ENCODE measurements around the gene TMEM198. TPM values are rescaled to one million over a fixed set of nuclear protein-coding genes. Genes with fewer than 3 reads are reported as not detected.
A peak's percentile ranks its signal among the peaks of the same experiment; 100 is the strongest.

Gene TMEM198
- total RNA-seq, 2 experiments from 2014 or later: 2.1 to 2.2 TPM

DNA sequence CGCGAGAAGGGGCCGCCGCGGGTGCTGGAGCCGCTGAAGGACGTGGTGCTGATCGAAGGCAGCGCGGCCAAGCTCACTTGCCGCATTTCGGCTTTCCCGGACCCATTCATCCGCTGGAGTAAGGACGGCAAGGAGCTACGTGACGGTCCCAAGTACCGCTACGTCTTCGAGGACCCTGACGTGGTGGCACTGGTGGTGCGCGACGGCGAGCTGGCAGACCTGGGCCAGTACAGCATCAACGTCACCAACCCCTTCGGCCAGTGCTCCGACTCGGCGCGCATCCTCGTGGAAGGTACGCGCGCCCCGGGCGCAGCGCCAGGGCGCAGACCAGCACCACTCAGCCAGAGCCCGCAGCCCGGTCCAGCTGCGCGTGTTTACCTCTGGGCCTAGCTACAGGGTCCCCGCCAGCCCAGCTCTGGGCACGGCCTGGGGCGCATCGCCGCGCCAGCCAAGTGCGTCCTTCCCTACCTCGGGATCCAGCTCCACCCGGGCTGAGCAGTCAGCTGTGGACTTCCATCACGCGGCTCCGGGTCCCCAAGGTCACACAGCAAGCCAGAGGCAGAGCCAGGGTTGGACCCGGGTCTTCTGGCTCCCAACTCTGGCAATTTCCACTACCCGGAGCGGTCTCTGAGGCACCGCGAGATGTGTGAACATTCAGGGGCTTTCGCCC lies 46.9 kb upstream of the TMEM198 start:
- CTCF ChIA-PET: interaction anchor here (0.7 to 11.5 kb wide), 10 partner anchors 12 to 94 kb away, joined by 3 to 283 read pairs (median 4); partner anchors contain the start of genes CHPF and TMEM198

DNA sequence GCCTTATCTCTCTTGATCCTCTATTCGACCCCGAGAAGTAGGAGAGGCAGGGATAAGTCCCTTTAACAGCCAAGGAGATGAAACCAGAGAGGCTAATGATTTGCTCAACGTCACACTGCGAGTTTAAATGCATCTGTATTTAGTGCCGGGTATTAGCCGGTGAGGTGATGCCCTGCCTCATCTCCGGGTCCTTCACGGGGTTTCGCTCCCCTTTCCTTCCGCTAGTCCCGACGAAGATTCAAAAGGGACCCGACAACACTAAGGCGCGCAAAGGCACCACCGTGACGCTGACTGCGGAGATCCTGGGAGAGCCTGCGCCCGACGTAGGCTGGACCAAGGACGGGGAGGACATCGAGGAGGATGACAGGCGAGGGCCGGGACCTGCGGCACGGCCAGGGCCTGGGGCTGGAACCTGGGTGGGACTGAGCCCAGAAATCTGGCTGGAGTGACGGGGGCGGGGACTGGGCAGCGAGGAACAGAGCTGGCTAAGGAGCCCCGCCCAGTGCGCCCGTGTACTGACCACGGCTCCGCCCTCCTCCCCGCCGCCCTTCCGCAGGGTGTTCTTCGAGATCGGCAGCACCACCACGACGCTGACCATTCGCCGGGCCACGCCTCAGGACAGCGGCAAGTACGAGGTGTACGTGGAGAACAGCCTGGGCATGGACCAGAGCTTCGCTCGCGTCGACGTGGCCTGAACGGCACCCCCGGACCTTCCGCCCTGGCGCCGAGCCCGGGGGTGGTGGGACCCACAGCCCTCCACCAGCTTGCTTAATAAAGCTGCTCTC lies 46.1 kb upstream of the TMEM198 start:
- no peak overlapping the region for H3K27ac Mint-ChIP-seq
- intact Hi-C loops (cut with micrococcal nuclease): loop anchor here (5.0 kb wide), 1 partner anchor 35 kb away; no protein-coding TSS in a partner anchor
- CTCF ChIA-PET: interaction anchor here (0.8 to 11.5 kb wide), 12 partner anchors 12 to 109 kb away, joined by 3 to 283 read pairs (median 14); partner anchors contain the start of genes CHPF, DNPEP and TMEM198

More for the DNA sequence above, 46.9 kb upstream of the TMEM198 start:
- POLR2A ChIA-PET: interaction anchor here (0.9 kb wide), 2 partner anchors 29 to 109 kb away, joined by 3 to 4 read pairs; partner anchors contain the start of gene DNPEP
- H3K4me3 Mint-ChIP-seq: peak overlapping the region; percentile 92
- peaks cover 6% of the 10 kb centered on the region for H3K36me3 Mint-ChIP-seq (ENCODE audit: low read depth)
- peaks cover 34% of the 10 kb centered on the region for H3K4me1 Mint-ChIP-seq (ENCODE audit: low read depth)
- TF ChIP-seq, protein P1, sequence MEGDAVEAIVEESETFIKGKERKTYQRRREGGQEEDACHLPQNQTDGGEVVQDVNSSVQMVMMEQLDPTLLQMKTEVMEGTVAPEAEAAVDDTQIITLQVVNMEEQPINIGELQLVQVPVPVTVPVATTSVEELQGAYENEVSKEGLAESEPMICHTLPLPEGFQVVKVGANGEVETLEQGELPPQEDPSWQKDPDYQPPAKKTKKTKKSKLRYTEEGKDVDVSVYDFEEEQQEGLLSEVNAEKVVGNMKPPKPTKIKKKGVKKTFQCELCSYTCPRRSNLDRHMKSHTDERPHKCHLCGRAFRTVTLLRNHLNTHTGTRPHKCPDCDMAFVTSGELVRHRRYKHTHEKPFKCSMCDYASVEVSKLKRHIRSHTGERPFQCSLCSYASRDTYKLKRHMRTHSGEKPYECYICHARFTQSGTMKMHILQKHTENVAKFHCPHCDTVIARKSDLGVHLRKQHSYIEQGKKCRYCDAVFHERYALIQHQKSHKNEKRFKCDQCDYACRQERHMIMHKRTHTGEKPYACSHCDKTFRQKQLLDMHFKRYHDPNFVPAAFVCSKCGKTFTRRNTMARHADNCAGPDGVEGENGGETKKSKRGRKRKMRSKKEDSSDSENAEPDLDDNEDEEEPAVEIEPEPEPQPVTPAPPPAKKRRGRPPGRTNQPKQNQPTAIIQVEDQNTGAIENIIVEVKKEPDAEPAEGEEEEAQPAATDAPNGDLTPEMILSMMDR (IDR thresholded peaks at IDR 0.05): no peak
- no peak overlapping the region for H3K27ac Mint-ChIP-seq
- no peak for DNase-seq
- peaks cover 52% of the 10 kb centered on the region for H3K27me3 Mint-ChIP-seq
- ATAC-seq: no peak
- no peaks in the 10 kb centered on the region for H3K9me3 Mint-ChIP-seq
- intact Hi-C loops (cut with micrococcal nuclease): loop anchor here (5.0 kb wide), 1 partner anchor 35 kb away; no protein-coding TSS in a partner anchor

DNA sequence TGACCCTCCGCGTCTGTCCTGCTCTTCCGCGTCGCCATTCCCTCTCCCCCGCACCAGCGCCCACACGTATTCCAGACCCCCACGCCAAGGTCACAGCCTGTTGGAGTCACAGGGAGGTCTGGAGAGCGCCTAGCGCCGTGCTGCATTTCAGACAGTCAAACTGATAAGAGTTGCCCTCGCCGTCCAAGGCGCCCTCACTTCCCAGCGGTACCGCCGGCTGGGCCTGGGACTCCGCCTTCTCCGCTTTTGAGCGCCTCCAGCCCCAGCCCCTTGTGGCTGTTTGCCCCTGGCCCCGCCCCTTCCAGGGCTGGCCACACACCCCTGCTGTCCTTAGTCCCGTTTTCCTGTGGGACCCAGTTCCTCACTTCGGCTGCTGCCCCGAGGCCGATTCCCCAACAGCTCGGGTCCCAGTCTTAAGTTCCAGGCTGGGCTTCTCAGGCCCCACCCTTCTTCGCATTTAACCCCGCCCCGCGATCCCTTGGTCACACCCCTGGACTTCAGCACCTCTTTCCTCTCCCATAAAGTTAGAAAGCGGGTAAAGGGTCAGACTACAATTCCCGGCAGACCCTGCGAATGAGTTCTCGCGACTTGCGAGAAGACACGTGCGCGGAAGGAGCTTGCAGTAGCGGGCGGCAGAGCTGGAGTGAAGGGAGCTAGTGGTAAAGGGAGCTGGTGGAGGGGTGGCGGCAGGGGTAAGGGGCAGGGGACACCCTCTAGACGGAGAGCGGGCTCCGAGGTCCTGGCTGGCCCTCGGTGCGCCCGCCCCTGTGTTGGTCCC lies 45.4 kb upstream of the TMEM198 start, which contains the start of gene GMPPA:
Gene GMPPA (plus strand): TSS at position 612 of the 778 bp plus-strand sequence. CDS start 1,085 bp downstream, outside the sequence.
- peak; percentile 96 for ATAC-seq
- peak within 1 kb of the TSS; percentile 92 for H3K4me3 Mint-ChIP-seq

More for the DNA sequence above, 46.1 kb upstream of the TMEM198 start:
- H3K36me3 Mint-ChIP-seq (ENCODE audit: low read depth): peaks cover 7% of the 10 kb centered on the region
- TF ChIP-seq, protein P1 (IDR thresholded peaks at IDR 0.05): no peak
- peaks cover 34% of the 10 kb centered on the region for H3K4me1 Mint-ChIP-seq (ENCODE audit: low read depth)
- peaks cover 48% of the 10 kb centered on the region for H3K27me3 Mint-ChIP-seq
- DNase-seq (peak; percentile 36), ATAC-seq (no peak)
- POLR2A ChIA-PET: interaction anchor here (0.6 to 1.7 kb wide), 4 partner anchors 12 to 90 kb away, joined by 3 to 4 read pairs (median 4); no protein-coding TSS in a partner anchor
- H3K9me3 Mint-ChIP-seq: no peaks in the 10 kb centered on the region
- H3K4me3 Mint-ChIP-seq: peak overlapping the region; percentile 92

DNA sequence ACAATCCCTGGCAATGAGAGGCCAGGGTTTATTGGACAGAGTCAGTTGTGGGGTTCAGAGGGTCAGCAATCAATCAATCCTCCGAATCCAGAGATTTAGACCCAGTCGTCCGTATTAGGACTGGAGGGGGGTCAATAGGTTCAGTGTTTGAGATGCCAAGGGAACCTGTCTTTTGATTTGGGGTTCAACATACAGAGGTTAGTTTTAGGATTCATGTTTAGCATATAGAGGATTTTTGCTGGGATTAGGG lies 44.8 kb upstream of the TMEM198 start:
- Mint-ChIP-seq H3K36me3 (ENCODE audit: low read depth) (peaks cover 8% of the 10 kb centered on the region), H3K4me1 (ENCODE audit: low read depth) (peaks cover 34% of the 10 kb centered on the region), H3K27me3 (peaks cover 43% of the 10 kb centered on the region), H3K27ac (peak overlapping the region; percentile 87), H3K9me3 (no peaks in the 10 kb centered on the region), H3K4me3 (peak overlapping the region; percentile 92)
- DNase-seq (no peak), ATAC-seq (no peak)
- intact Hi-C loops (cut with micrococcal nuclease): loop anchor here (5.0 kb wide), 1 partner anchor 33 kb away; no protein-coding TSS in a partner anchor
- TF ChIP-seq, protein P1 (IDR thresholded peaks at IDR 0.05): no peak
- CTCF ChIA-PET: interaction anchor here (0.6 to 11.5 kb wide), 16 partner anchors 10 to 601 kb away, joined by 3 to 283 read pairs (median 5); partner anchors contain the start of genes CHPF, DNPEP and TMEM198
- POLR2A ChIA-PET: interaction anchor here (1.1 to 1.7 kb wide), 2 partner anchors 13 to 134 kb away, joined by 3 to 4 read pairs; no protein-coding TSS in a partner anchor

More for the DNA sequence above, 45.4 kb upstream of the TMEM198 start, which contains the start of gene GMPPA:
- POLR2A ChIA-PET: interaction anchor here (0.6 to 1.7 kb wide), 5 partner anchors 11 to 134 kb away, joined by 3 to 4 read pairs (median 3); no protein-coding TSS in a partner anchor
- intact Hi-C loops (cut with micrococcal nuclease): loop anchor here (5.0 kb wide), 1 partner anchor 34 kb away; no protein-coding TSS in a partner anchor
- Mint-ChIP-seq H3K27ac (peak within 1 kb of the TSS; percentile 87), H3K36me3 (ENCODE audit: low read depth) (peaks cover 7% of the 10 kb centered on the region), H3K4me1 (ENCODE audit: low read depth) (peaks cover 34% of the 10 kb centered on the region), H3K27me3 (peaks cover 43% of the 10 kb centered on the region), H3K9me3 (no peaks in the 10 kb centered on the region)
- DNase-seq: peak; percentile 97
- TF ChIP-seq, protein P1 (IDR thresholded peaks at IDR 0.05): no peak
- CTCF ChIA-PET: interaction anchor here (0.6 to 11.5 kb wide), 16 partner anchors 11 to 600 kb away, joined by 3 to 283 read pairs (median 5); partner anchors contain the start of genes CHPF, DNPEP and TMEM198
